C4-2B (cell line): Measurements from ENCODE around the gene TGFBR3.

Experiments used
- ZFX ChIP-seq: fragments of 450-650 bp; IDR thresholded peaks from 2 replicates; pipeline ENCODE4 v1.6.1; 2017
- TF ChIP-seq, protein P1 (sequence below): fragments of 450-650 bp; conservative IDR thresholded peaks from 2 replicates; pipeline ENCODE4 v1.5.1; 2017; ENCODE audit warnings: mild to moderate bottlenecking

- TF ChIP-seq, protein P1, sequence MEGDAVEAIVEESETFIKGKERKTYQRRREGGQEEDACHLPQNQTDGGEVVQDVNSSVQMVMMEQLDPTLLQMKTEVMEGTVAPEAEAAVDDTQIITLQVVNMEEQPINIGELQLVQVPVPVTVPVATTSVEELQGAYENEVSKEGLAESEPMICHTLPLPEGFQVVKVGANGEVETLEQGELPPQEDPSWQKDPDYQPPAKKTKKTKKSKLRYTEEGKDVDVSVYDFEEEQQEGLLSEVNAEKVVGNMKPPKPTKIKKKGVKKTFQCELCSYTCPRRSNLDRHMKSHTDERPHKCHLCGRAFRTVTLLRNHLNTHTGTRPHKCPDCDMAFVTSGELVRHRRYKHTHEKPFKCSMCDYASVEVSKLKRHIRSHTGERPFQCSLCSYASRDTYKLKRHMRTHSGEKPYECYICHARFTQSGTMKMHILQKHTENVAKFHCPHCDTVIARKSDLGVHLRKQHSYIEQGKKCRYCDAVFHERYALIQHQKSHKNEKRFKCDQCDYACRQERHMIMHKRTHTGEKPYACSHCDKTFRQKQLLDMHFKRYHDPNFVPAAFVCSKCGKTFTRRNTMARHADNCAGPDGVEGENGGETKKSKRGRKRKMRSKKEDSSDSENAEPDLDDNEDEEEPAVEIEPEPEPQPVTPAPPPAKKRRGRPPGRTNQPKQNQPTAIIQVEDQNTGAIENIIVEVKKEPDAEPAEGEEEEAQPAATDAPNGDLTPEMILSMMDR: no peak
- TF ChIP-seq ZFX: no peak
Observed at GRCh38 chr1:91807921-91808620, 77.9 kb downstream of the TGFBR3 start.
